Hepatocyte (in vitro differentiated cells): ENCODE measurements around the gene MALAT1. TPM values are rescaled to one million over a fixed set of nuclear protein-coding genes. Genes with fewer than 3 reads are reported as not detected.

Source experiments
- DNase-seq: peaks from one replicate; pipeline ENCODE4 v3.0.0-alpha.2; 2016; ENCODE audit warnings: low spot score
- H2AFZ ChIP-seq: fragments of 200-600 bp; sonication (generic); 2 replicates; pipeline ENCODE4 v1.6.0; 2016; ENCODE audit warnings: antibody characterized with exemption, mild to moderate bottlenecking
- H3K27ac ChIP-seq: fragments of 200-600 bp; sonication (generic); 2 replicates; pipeline ENCODE4 v1.5.1; 2016; ENCODE audit warnings: mild to moderate bottlenecking
- H3K27me3 ChIP-seq: fragments of 200-600 bp; sonication (generic); 2 replicates; pipeline ENCODE4 v1.6.1; 2016
- H3K36me3 ChIP-seq: fragments of 200-600 bp; sonication (generic); replicated peaks from 2 replicates; pipeline ENCODE4 v1.5.1; 2016; ENCODE audit warnings: low read depth; ENCODE audit not compliant: insufficient read depth
- H3K4me1 ChIP-seq: fragments of 200-600 bp; sonication (generic); 2 replicates; pipeline ENCODE4 v1.5.1; 2016; ENCODE audit warnings: mild to moderate bottlenecking, moderate library complexity; ENCODE audit not compliant: insufficient read depth
- H3K4me2 ChIP-seq: fragments of 200-600 bp; sonication (generic); 2 replicates; pipeline ENCODE4 v1.6.0; 2016
- H3K4me3 ChIP-seq: fragments of 200-600 bp; sonication (generic); 2 replicates; pipeline ENCODE4 v1.5.1; 2016; ENCODE audit warnings: mild to moderate bottlenecking
- H3K79me2 ChIP-seq: fragments of 200-600 bp; sonication (generic); 2 replicates; pipeline ENCODE4 v1.6.0; 2017; ENCODE audit warnings: mild to moderate bottlenecking
- H3K9me2 ChIP-seq: fragments of 200-600 bp; sonication (generic); replicated peaks from 2 replicates; pipeline ENCODE4 v1.6.0; 2017; ENCODE audit warnings: mild to moderate bottlenecking; ENCODE audit not compliant: insufficient read depth
- H3K9me3 ChIP-seq: fragments of 200-600 bp; sonication (generic); 2 replicates; pipeline ENCODE4 v1.5.1; 2016; ENCODE audit warnings: low read depth, mild to moderate bottlenecking
- H4K20me1 ChIP-seq: fragments of 200-600 bp; sonication (generic); 2 replicates; pipeline ENCODE4 v1.6.0; 2016; ENCODE audit warnings: mild to moderate bottlenecking; ENCODE audit not compliant: insufficient read depth, poor library complexity, severe bottlenecking
- CTCF ChIP-seq: fragments of 200-600 bp; sonication (generic); IDR thresholded peaks from 2 replicates; pipeline ENCODE4 v1.5.1; 2016; ENCODE audit warnings: antibody characterized with exemption, mild to moderate bottlenecking; ENCODE audit not compliant: poor library complexity
- EZH2 ChIP-seq: fragments of 200-600 bp; sonication (generic); IDR thresholded peaks from 2 replicates; pipeline ENCODE4 v1.6.1; 2016; ENCODE audit warnings: antibody characterized with exemption, mild to moderate bottlenecking, borderline replicate concordance
- EZH2phosphoT487 ChIP-seq: fragments of 200-600 bp; sonication (generic); IDR thresholded peaks from one replicate; pipeline ENCODE4 v1.6.1; 2018; ENCODE audit warnings: antibody characterized with exemption, mild to moderate bottlenecking, low read depth, moderate library complexity; ENCODE audit not compliant: unreplicated experiment, severe bottlenecking
- WGBS: methylation state at CpG from one replicate; pipeline ENCODE4 v1.1.6; 2016; ENCODE audit warnings: low lambda C conversion rate; ENCODE audit errors: missing lambda C conversion rate; 5-methylcytosine and 5-hydroxymethylcytosine counted together
- polyA plus RNA-seq: library from polyadenylated mRNA; unstranded; fragments of >200 nt; fragmentation: Nextera tagmentation; extraction: Ambion mirVana; gene quantifications from 2 replicates; pipeline ENCODE4 v1.2.1, GENCODE V29; 2016
- total RNA-seq: library from RNA; depleted of rRNA; stranded (reverse); fragments of >200 nt; gene quantifications from 2 replicates; pipeline ENCODE4 v1.2.3, GENCODE V29; 2014

The MALAT1 gene
- total and polyA plus RNA-seq, 2 experiments from 2014 or later: 8,000 to 16,690 TPM

- Histone ChIP-seq H3K36me3 (no peaks in the 10 kb centered on the region), H4K20me1 (peaks cover 3% of the 10 kb centered on the region), H3K4me1 (peaks cover 10% of the 10 kb centered on the region), H3K27me3 (no peaks in the 10 kb centered on the region), H3K27ac (no peak overlapping the region), H3K79me2 (peaks cover 36% of the 10 kb centered on the region), H3K9me3 (no peaks in the 10 kb centered on the region), H3K9me2 (no peaks in the 10 kb centered on the region), H3K4me2 (no peak overlapping the region), H3K4me3 (no peak overlapping the region), H2AFZ (no peak overlapping the region)
- peak; percentile 22 for TF ChIP-seq CTCF
- no peak for TF ChIP-seq EZH2phosphoT487
- WGBS: 90% methylated on average over 5 of the region's 5 CpGs
- DNase-seq: peak; percentile 25
Observed at GRCh38 chr11:65530157-65530496, 31.3 kb downstream of the MALAT1 start.

DNA sequence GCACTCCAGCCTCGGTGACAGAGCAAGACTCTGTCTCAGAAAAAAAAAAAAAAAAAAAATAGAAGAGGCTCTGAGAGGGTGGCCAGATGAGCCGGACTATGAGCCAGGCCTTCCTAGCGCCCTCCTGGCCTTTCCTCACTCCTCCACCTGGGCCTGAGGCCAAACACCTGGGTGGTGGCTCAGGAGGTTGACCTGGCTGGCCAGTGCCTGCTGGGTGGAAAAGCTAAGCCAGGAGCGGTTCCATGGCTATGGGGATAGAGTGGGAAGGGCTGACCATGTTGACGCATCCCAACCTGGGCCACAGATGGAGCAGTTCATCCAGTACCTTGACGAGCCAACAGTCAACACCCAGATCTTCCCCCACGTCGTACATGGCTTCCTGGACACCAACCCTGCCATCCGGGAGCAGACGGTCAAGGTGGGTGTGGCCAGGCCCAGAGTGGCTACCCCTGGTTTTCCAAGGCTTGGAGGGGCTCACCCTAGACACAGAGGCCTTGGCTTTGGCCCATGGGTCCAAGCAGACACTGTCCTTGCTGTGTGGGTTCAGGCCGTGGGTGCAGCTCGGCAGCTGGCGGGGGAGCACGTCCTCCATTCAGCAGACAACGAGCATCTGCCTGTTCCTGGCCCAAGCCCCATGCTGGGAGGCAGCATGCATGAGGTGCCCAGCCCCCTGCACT is 33.7 kb downstream of the MALAT1 start:
- 93% methylated on average over 15 of the region's 15 CpGs for WGBS
- H3K4me3 ChIP-seq: no peak overlapping the region
- no peak for DNase-seq
- no peaks in the 10 kb centered on the region for H3K36me3 ChIP-seq
- H3K9me2 ChIP-seq: no peaks in the 10 kb centered on the region
- TF ChIP-seq EZH2 (no peak), EZH2phosphoT487 (no peak), CTCF (no peak)
- H2AFZ ChIP-seq: no peak overlapping the region
- peaks cover 2% of the 10 kb centered on the region for H3K4me1 ChIP-seq
- H3K4me2 ChIP-seq: no peak overlapping the region
- peaks cover 3% of the 10 kb centered on the region for H4K20me1 ChIP-seq
- no peaks in the 10 kb centered on the region for H3K27me3 ChIP-seq
- no peak overlapping the region for H3K27ac ChIP-seq
- H3K9me3 ChIP-seq: no peaks in the 10 kb centered on the region
- H3K79me2 ChIP-seq: peaks cover 12% of the 10 kb centered on the region

DNA sequence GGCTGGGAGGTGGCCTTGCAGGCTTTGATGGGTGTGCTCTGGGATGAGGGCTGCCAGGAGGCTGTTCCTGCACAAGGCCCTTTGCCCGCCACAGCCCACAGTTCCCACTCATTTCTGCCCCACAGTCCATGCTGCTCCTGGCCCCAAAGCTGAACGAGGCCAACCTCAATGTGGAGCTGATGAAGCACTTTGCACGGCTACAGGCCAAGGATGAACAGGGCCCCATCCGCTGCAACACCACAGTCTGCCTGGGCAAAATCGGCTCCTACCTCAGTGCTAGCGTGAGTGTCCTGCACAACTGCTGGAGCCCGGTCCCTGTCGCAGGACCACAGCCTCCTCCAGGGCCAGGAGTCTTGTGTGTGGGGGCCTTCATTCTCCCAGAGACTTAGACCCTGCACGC is 36.3 kb downstream of the MALAT1 start:
- no peaks in the 10 kb centered on the region for H3K36me3 ChIP-seq
- H2AFZ ChIP-seq: no peak overlapping the region
- no peak overlapping the region for H3K4me3 ChIP-seq
- peaks cover 9% of the 10 kb centered on the region for H3K4me1 ChIP-seq
- 94% methylated on average over 9 of the region's 9 CpGs for whole genome bisulfite sequencing
- peaks cover 23% of the 10 kb centered on the region for H4K20me1 ChIP-seq
- H3K9me2 ChIP-seq: no peaks in the 10 kb centered on the region
- no peak for TF ChIP-seq CTCF
- TF ChIP-seq EZH2: no peak
- TF ChIP-seq EZH2phosphoT487: no peak
- DNase-seq: no peak
- no peak overlapping the region for H3K27ac ChIP-seq
- H3K27me3 ChIP-seq: no peaks in the 10 kb centered on the region
- H3K79me2 ChIP-seq: no peaks in the 10 kb centered on the region
- H3K9me3 ChIP-seq: no peaks in the 10 kb centered on the region
- no peak overlapping the region for H3K4me2 ChIP-seq
